DOHH2 (cell line): ENCODE measurements around the gene PCYT1B.

Experiments used
- H3F3A ChIP-seq: fragments of 200-600 bp; sonication (generic), shearing (Covaris generic); 2 replicates; pipeline ENCODE4 v1.6.0; 2016; ENCODE audit warnings: antibody characterized with exemption, mild to moderate bottlenecking; ENCODE audit not compliant: control insufficient read depth, insufficient read depth
- H3K27ac ChIP-seq: fragments of 200-600 bp; sonication (generic); 2 replicates; pipeline ENCODE4 v1.5.1; 2014; ENCODE audit warnings: low read depth, mild to moderate bottlenecking, low read length, moderate library complexity
- H3K27me3 ChIP-seq: fragments of 200-600 bp; sonication (generic); 2 replicates; pipeline ENCODE4 v1.6.1; 2014; ENCODE audit warnings: mild to moderate bottlenecking, low read length, mixed read lengths; ENCODE audit not compliant: control insufficient read depth
- H3K36me3 ChIP-seq: fragments of 200-600 bp; sonication (generic); 2 replicates; pipeline ENCODE4 v1.6.1; 2014; ENCODE audit warnings: mild to moderate bottlenecking, low read length, moderate library complexity, mixed read lengths; ENCODE audit not compliant: control insufficient read depth
- H3K4me1 ChIP-seq: fragments of 200-600 bp; sonication (generic); 2 replicates; pipeline ENCODE4 v1.6.1; 2014; ENCODE audit warnings: mild to moderate bottlenecking, low read length, mixed read lengths; ENCODE audit not compliant: control insufficient read depth
- H3K4me2 ChIP-seq: fragments of 200-600 bp; sonication (generic); 2 replicates; pipeline ENCODE4 v1.6.0; 2014; ENCODE audit warnings: mild to moderate bottlenecking, low read length, moderate library complexity
- H3K4me3 ChIP-seq: fragments of 200-600 bp; sonication (generic); 2 replicates; pipeline ENCODE4 v1.5.1; 2014; ENCODE audit warnings: mild to moderate bottlenecking, low read length, mixed read lengths
- H3K79me2 ChIP-seq: fragments of 200-600 bp; sonication (generic); 2 replicates; pipeline ENCODE4 v1.6.1; 2014; ENCODE audit warnings: mild to moderate bottlenecking, low read length, mixed read lengths; ENCODE audit not compliant: control insufficient read depth
- H3K9me2 ChIP-seq: fragments of 200-600 bp; sonication (generic); replicated peaks from 2 replicates; pipeline ENCODE4 v1.6.1; 2014; ENCODE audit warnings: mild to moderate bottlenecking, low read length, mixed read lengths; ENCODE audit not compliant: control insufficient read depth
- H3K9me3 ChIP-seq: fragments of 200-600 bp; sonication (generic); 2 replicates; pipeline ENCODE4 v1.6.1; 2014; ENCODE audit warnings: antibody characterized with exemption, low read length, mixed read lengths; ENCODE audit not compliant: control insufficient read depth, insufficient read depth
- H4K20me1 ChIP-seq: fragments of 200-600 bp; sonication (generic); 2 replicates; pipeline ENCODE4 v1.6.0; 2014; ENCODE audit warnings: low read depth, mild to moderate bottlenecking, antibody characterized with exemption, low read length, moderate library complexity; ENCODE audit not compliant: control insufficient read depth, insufficient read depth
- EZH2phosphoT487 ChIP-seq: fragments of 200-600 bp; sonication (generic); IDR thresholded peaks from 2 replicates; pipeline ENCODE4 v1.6.1; 2017; ENCODE audit warnings: borderline replicate concordance, mild to moderate bottlenecking, antibody characterized with exemption, low read length, moderate library complexity, mixed read lengths
- TF ChIP-seq, protein P1 (sequence below): fragments of 200-600 bp; sonication (generic); IDR thresholded peaks from one replicate; pipeline ENCODE4 v1.5.1; 2014; ENCODE audit warnings: antibody characterized with exemption, mild to moderate bottlenecking, low read depth, low read length; ENCODE audit not compliant: poor library complexity, severe bottlenecking

Gene PCYT1B

GRCh38 chrX:24603191-24603590 lies 44.0 kb downstream of the PCYT1B start:
- no peak overlapping the region for H3K4me3 ChIP-seq
- no peaks in the 10 kb centered on the region for H3K79me2 ChIP-seq
- no peaks in the 10 kb centered on the region for H3K36me3 ChIP-seq
- no peak overlapping the region for H3K27ac ChIP-seq
- no peaks in the 10 kb centered on the region for H3K4me1 ChIP-seq
- no peaks in the 10 kb centered on the region for H3K9me2 ChIP-seq
- TF ChIP-seq, protein P1, sequence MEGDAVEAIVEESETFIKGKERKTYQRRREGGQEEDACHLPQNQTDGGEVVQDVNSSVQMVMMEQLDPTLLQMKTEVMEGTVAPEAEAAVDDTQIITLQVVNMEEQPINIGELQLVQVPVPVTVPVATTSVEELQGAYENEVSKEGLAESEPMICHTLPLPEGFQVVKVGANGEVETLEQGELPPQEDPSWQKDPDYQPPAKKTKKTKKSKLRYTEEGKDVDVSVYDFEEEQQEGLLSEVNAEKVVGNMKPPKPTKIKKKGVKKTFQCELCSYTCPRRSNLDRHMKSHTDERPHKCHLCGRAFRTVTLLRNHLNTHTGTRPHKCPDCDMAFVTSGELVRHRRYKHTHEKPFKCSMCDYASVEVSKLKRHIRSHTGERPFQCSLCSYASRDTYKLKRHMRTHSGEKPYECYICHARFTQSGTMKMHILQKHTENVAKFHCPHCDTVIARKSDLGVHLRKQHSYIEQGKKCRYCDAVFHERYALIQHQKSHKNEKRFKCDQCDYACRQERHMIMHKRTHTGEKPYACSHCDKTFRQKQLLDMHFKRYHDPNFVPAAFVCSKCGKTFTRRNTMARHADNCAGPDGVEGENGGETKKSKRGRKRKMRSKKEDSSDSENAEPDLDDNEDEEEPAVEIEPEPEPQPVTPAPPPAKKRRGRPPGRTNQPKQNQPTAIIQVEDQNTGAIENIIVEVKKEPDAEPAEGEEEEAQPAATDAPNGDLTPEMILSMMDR = no peak
- TF ChIP-seq EZH2phosphoT487 = no peak
- no peak overlapping the region for H3K4me2 ChIP-seq
- no peaks in the 10 kb centered on the region for H4K20me1 ChIP-seq
- no peaks in the 10 kb centered on the region for H3K9me3 ChIP-seq
- no peaks in the 10 kb centered on the region for H3F3A ChIP-seq
- no peaks in the 10 kb centered on the region for H3K27me3 ChIP-seq

- Histone ChIP-seq H3K4me1 (no peaks in the 10 kb centered on the region), H3K36me3 (no peaks in the 10 kb centered on the region), H3K27me3 (no peaks in the 10 kb centered on the region), H3K9me2 (no peaks in the 10 kb centered on the region), H4K20me1 (no peaks in the 10 kb centered on the region), H3K79me2 (no peaks in the 10 kb centered on the region), H3K9me3 (no peaks in the 10 kb centered on the region), H3K27ac (no peak overlapping the region), H3K4me2 (no peak overlapping the region), H3K4me3 (no peak overlapping the region), H3F3A (no peaks in the 10 kb centered on the region)
- TF ChIP-seq EZH2phosphoT487 = no peak
- TF ChIP-seq, protein P1 = no peak
Measured at GRCh38 chrX:24601858-24602257, 45.3 kb downstream of the PCYT1B start.

- Histone ChIP-seq H4K20me1 (no peaks in the 10 kb centered on the region), H3K9me2 (no peaks in the 10 kb centered on the region), H3K4me1 (no peaks in the 10 kb centered on the region), H3K9me3 (no peaks in the 10 kb centered on the region), H3K27ac (no peak overlapping the region), H3K79me2 (no peaks in the 10 kb centered on the region), H3K4me2 (no peak overlapping the region), H3K4me3 (no peak overlapping the region), H3K36me3 (no peaks in the 10 kb centered on the region), H3K27me3 (no peaks in the 10 kb centered on the region), H3F3A (no peaks in the 10 kb centered on the region)
- no peak for TF ChIP-seq EZH2phosphoT487
- TF ChIP-seq, protein P1 = no peak
Measured at GRCh38 chrX:24594501-24594900, 52.6 kb downstream of the PCYT1B start.

DNA sequence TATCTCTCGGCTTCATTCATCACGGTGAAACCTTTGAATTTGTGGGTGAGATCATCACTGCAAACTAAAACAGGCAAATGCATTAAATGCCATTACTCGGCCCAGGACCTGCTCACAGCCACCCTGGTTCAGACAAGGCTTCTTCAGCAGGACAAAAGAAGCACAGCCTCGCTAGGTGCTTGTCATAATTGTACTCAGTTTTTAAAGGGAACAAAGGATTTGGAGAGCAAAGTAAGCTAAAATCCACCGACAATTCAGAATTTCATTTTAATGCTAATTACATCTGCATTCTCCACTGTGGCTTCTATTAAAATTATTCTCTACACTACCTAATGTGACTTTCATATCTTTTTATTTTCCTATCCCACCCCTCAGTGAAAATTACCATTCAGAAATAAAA lies 57.0 kb downstream of the PCYT1B start:
- H3K27me3 ChIP-seq = no peaks in the 10 kb centered on the region
- H3K4me3 ChIP-seq = no peak overlapping the region
- no peaks in the 10 kb centered on the region for H4K20me1 ChIP-seq
- H3K27ac ChIP-seq = no peak overlapping the region
- no peak overlapping the region for H3K4me2 ChIP-seq
- H3K9me3 ChIP-seq = no peaks in the 10 kb centered on the region
- TF ChIP-seq EZH2phosphoT487 = no peak
- no peaks in the 10 kb centered on the region for H3F3A ChIP-seq
- no peaks in the 10 kb centered on the region for H3K4me1 ChIP-seq
- H3K9me2 ChIP-seq = no peaks in the 10 kb centered on the region
- no peaks in the 10 kb centered on the region for H3K79me2 ChIP-seq
- H3K36me3 ChIP-seq = no peaks in the 10 kb centered on the region
